RPMI8226 (cell line): Measurements from ENCODE around the gene CHRNB1.

ENCODE experiments used
- DNase-seq: peaks from one replicate; pipeline ENCODE4 v3.0.0-alpha.2; 2015

Gene CHRNB1

GRCh38 chr17:7415784-7416183 lies 29.1 kb upstream of the CHRNB1 start:
- DNase-seq, result no peak

GRCh38 chr17:7416323-7416722 lies 28.5 kb upstream of the CHRNB1 start:
- no peak for DNase-seq

GRCh38 chr17:7417056-7417655 lies 27.7 kb upstream of the CHRNB1 start:
- DNase-seq, result no peak

DNA sequence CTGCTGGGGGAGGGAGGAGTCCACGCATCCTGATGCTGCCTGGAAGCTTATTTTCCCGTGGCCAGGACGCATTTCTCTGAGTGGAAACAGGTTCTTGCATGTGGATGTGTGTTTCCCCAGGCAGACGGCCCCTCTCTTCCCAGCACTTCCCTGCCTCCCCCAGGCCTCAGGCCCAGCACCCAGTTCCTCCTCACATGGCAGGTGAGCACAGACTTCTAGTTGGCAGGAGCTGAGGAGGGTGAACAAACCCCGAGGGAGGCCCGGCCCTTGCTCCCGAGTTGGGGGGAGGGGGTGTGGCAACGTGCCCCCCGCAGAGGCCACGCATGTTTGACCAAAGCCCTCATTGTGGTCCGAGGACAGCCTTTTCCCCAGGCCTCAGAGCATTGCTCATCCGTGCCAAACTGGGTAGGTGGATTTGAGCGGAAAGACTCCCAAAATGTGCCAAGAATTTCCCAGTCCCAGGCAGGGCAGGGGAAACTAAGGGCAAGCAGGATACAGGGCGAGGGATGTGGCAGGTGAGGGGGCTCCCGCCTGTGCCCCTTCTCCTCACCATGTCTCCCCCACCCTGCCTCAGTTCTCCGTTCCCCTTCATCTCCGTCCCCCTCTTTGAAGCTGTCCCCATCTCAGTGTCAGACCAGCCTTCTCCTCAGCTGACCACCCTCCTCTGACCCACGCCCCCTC lies 26.2 kb upstream of the CHRNB1 start:
- no peak for DNase-seq

- no peak for DNase-seq
Observed at GRCh38 chr17:7419819-7420610, 24.8 kb upstream of the CHRNB1 start, which contains the start of gene SPEM1. Gene SPEM1 (plus strand): TSS chr17:7420324. CDS start chr17:7420385, 61 bp downstream.

GRCh38 chr17:7421186-7421585 lies 23.7 kb upstream of the CHRNB1 start:
- no peak for DNase-seq

GRCh38 chr17:7423679-7424078 lies 21.2 kb upstream of the CHRNB1 start:
- no peak for DNase-seq

DNA sequence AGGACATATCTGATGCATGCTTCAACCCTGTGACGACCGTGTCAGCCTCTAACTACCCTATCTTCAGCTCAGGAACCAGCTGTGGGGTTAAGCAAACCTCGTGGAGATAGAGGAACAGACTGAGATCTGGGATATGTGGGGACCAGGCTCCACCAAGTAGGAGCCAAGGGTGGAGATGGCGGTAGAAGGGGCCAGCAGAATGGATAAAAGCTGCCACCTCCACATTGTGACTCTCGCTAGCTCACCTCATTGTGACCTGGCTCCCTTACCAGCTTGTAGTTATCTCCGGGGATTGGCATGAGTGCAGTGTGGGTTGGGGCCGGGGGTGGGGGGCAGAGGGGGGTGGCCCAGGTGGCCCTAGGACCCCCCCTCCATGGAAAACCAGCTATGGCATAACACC lies 19.5 kb upstream of the CHRNB1 start, which contains the start of gene SPEM2:
Gene SPEM2 (plus strand): TSS at position 301 of the 400 bp plus-strand sequence. CDS start 73 bp downstream, at position 374.
- no peak for DNase-seq

GRCh38 chr17:7425756-7426155 lies 19.1 kb upstream of the CHRNB1 start:
- DNase-seq, result no peak

DNA sequence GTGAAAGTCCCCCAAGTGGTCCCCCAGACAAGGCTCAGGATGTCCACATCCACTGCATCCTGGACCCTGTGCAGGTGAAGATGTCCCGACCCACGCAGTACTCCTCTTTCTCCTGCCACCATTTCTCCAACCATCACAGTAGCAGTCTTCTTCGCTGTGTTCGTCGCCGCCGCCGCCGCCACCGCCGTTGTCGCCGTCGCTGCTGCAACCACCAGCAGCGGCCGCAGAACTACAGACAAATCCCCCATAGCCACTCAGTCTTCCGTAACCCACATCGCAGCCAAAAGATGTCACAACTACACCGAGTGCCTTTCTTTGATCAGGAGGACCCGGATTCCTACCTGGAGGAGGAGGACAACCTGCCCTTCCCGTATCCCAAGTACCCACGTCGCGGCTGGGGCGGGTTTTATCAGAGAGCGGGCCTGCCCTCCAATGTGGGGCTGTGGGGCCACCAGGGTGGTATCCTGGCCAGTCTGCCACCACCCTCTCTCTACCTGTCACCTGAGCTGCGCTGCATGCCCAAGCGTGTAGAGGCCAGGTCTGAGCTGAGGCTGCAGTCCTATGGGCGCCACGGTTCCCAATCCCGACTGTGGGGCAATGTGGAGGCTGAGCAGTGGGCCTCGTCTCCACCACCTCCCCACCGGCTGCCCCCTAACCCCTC lies 18.5 kb upstream of the CHRNB1 start:
- DNase-seq, result no peak

- no peak for DNase-seq
Observed at GRCh38 chr17:7426896-7427489, 17.9 kb upstream of the CHRNB1 start.

- no peak for DNase-seq
Observed at GRCh38 chr17:7427549-7427948, 17.3 kb upstream of the CHRNB1 start.

- DNase-seq, result no peak
Observed at GRCh38 chr17:7428557-7428956, 16.3 kb upstream of the CHRNB1 start, which contains the start of gene SPEM3. Gene SPEM3 (plus strand): TSS chr17:7428857. CDS start chr17:7428903, 46 bp downstream.

DNA sequence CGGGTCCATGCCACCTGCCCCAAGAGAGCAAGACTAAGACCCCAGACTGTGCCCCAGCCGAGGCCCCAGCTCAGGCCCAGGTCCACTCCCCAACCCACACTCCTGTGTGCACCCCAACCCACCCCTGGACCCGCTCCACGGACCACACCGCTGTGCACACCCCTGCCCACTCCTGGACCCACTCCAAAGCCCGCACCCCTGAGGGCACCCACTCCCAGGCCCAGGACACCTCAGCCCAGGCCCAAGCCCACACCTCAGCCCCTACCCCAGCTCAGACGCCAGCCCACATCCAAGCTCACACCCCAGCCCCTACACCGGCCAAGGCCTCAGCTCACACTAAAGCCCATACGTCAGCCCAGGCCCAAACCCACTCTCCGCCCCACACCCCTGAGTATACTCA lies 15.1 kb upstream of the CHRNB1 start:
- DNase-seq, result no peak

DNA sequence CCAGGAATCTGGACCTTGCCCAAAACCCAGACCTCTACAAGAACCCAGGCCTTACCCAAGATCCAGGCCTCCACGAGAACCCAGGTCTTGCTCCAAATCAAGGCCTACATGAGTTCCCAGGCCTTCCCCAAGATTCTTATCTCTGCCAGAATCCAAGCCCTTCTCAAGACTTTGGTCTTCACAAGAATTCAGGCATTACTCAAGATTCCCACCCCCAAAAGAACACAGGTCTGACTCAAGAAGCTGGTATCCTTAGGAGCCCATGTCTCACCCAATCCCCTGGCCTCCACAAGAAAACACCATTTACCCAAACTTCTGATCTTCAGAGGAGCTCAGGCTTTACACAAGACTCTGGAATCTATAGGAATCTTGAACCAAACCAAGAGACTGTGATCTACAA lies 13.6 kb upstream of the CHRNB1 start:
- DNase-seq, result no peak

GRCh38 chr17:7432296-7432695 lies 12.6 kb upstream of the CHRNB1 start:
- DNase-seq, result no peak

GRCh38 chr17:7435676-7436555 lies 8.9 kb upstream of the CHRNB1 start:
- DNase-seq, result no peak

GRCh38 chr17:7436556-7437368 lies 8.1 kb upstream of the CHRNB1 start:
- DNase-seq, result no peak

DNA sequence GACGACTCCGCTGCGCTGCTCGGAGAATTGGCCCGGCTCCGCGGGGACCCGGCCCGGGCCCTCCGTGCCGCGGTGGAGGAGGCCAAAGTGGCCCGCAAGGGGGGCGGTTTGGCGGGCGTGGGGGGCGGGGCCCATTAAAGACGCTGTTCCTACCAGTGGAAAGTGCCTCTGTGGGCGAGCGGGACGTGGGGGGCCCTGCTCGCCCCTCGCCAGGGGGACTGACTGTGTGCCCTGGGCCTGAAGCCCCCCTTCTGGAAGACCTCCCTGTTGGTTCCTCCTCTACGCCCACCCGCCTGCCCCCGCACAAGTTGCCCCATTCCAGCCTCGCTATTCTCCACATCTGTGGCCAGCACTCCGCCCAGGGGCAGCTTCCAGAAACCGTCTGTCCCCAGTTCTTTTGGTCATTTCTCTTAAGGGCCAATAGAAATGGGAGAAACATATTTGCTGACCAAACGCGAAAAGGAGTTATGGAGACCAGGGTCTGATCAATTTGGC lies 7.4 kb upstream of the CHRNB1 start:
- DNase-seq, result no peak

DNA sequence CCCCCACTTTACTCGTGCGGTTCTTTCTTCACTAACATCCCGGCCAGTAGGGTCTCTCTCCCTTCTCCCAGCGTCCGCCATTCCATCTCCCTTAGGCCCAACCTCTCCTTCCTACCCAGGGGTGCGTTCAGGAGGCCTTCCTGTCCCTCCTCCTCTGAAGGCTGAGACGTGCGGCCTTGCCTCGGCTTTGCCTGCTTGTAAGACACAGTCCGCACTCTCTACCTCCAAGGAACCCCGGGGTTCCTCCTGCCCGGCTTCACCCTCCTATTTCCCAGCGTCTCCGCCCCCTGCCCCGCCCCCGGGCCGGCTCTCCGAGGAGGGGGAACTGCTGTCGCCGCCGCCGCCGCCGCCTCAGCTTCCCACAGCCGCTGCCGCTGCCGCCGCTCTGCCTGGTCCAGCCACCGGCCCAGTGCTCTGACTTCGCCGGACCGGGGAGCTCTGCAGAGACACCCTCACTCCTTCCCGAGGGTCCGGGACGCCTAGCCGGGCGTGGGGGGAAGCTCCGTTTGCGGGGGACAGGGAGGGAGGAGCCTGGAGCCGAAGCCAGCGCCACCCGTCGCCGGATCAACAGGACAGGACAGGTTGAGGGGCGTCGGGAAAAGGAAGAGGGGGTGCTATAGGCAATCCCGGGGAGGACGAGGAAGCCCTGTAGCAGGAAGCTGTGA lies 6.8 kb upstream of the CHRNB1 start:
- no peak for DNase-seq
